Activated CD4-positive, alpha-beta T cell treated with anti-CD3 and anti-CD28 coated beads, Interleukin-10, Interleukin-2, amounts not matched to agents 100 ng/mL and 50 ng/mL, durations not matched to agents 16 hours and 8 hours (primary cell): ENCODE data around the gene SYT2.
"Not testable (repeated sequence)": the region's sequence is repeated elsewhere in the genome, so short reads cannot be mapped to it uniquely, and the experiment has no call there.

ENCODE experiments used
- DNase-seq: peaks from one replicate; pipeline ENCODE4 v3.0.0-alpha.2; 2020

The SYT2 gene

GRCh38 chr1:202588503-202589189 is 121.6 kb downstream of the SYT2 start:
- DNase-seq: no peak

- DNase-seq: no peak
Observed at GRCh38 chr1:202587859-202588485, 122.3 kb downstream of the SYT2 start.

GRCh38 chr1:202586871-202587270 is 123.4 kb downstream of the SYT2 start:
- DNase-seq: no peak

- DNase-seq: no peak
Observed at GRCh38 chr1:202586018-202586821, 124.0 kb downstream of the SYT2 start.

- DNase-seq: no peak
Observed at GRCh38 chr1:202585590-202585933, 124.7 kb downstream of the SYT2 start.

- DNase-seq: no peak
Observed at GRCh38 chr1:202584707-202585589, 125.3 kb downstream of the SYT2 start.

- DNase-seq: not testable (repeated sequence)
Observed at GRCh38 chr1:202582350-202582749, 127.9 kb downstream of the SYT2 start.

- DNase-seq: no peak
Observed at GRCh38 chr1:202580619-202581018, 129.6 kb downstream of the SYT2 start.

- DNase-seq: no peak
Observed at GRCh38 chr1:202579806-202580205, 130.4 kb downstream of the SYT2 start.

- no peak for DNase-seq
Observed at GRCh38 chr1:202578565-202578964, 131.7 kb downstream of the SYT2 start.

GRCh38 chr1:202578001-202578504 is 132.2 kb downstream of the SYT2 start:
- DNase-seq: no peak

- DNase-seq: no peak
Observed at GRCh38 chr1:202577381-202577780, 132.9 kb downstream of the SYT2 start.

- DNase-seq: no peak
Observed at GRCh38 chr1:202576816-202577215, 133.4 kb downstream of the SYT2 start.

GRCh38 chr1:202575918-202576653 is 134.2 kb downstream of the SYT2 start:
- no peak for DNase-seq

GRCh38 chr1:202572867-202573266 is 137.4 kb downstream of the SYT2 start:
- no peak for DNase-seq

GRCh38 chr1:202571719-202572339 is 138.4 kb downstream of the SYT2 start:
- DNase-seq: peak; percentile 53

- no peak for DNase-seq
Observed at GRCh38 chr1:202569393-202570322, 140.6 kb downstream of the SYT2 start.

- no peak for DNase-seq
Observed at GRCh38 chr1:202568826-202569225, 141.4 kb downstream of the SYT2 start.

GRCh38 chr1:202568410-202568809 is 141.8 kb downstream of the SYT2 start:
- DNase-seq: no peak

GRCh38 chr1:202567738-202568137 is 142.5 kb downstream of the SYT2 start:
- DNase-seq: no peak
